Measurements from ENCODE around the gene MYOC.
"Not testable (repeated sequence)": the region's sequence is repeated elsewhere in the genome, so short reads cannot be mapped to it uniquely, and the experiment has no call there.

The MYOC gene

DNA sequence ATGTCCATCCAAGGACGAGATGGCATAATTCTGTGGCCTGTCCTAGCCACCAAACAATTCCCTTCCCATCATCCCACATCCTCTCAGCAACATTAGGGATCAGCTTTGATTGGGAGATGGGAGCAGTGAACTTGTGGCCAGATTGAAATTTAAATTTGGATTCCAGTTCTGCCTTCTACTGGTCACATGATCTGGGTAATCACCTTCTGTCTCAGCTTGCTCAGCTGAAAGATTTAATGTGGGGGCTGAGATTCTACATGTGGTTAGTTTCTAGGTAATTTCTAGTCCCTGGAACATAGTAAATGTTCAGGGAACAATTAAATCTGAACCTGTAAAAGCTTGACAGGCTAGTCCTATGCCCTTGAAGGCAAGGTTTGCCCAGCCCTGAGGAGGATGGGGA lies 27.3 kb downstream of the MYOC start:
- no peaks in the 10 kb centered on the region for H3K4me1 ChIP-seq (ENCODE audit: control insufficient read depth in 1 of 2, insufficient read depth in 2 of 2, low read length in 2 of 2)
- no peak overlapping the region for H3K4me3 ChIP-seq (ENCODE audit: low read depth in 1 of 2, low read length in 2 of 2)
- no peaks in the 10 kb centered on the region for H3K9me3 ChIP-seq (ENCODE audit: control insufficient read depth in 1 of 2, low read length in 2 of 2)
- H3K27ac ChIP-seq (ENCODE audit: low read length) = no peak overlapping the region
- no peaks in the 10 kb centered on the region for H3K27me3 ChIP-seq (ENCODE audit: low read depth, low read length)
- no peaks in the 10 kb centered on the region for H3K36me3 ChIP-seq (ENCODE audit: control insufficient read depth in 1 of 2, insufficient read depth in 2 of 2, low read length in 2 of 2)

DNA sequence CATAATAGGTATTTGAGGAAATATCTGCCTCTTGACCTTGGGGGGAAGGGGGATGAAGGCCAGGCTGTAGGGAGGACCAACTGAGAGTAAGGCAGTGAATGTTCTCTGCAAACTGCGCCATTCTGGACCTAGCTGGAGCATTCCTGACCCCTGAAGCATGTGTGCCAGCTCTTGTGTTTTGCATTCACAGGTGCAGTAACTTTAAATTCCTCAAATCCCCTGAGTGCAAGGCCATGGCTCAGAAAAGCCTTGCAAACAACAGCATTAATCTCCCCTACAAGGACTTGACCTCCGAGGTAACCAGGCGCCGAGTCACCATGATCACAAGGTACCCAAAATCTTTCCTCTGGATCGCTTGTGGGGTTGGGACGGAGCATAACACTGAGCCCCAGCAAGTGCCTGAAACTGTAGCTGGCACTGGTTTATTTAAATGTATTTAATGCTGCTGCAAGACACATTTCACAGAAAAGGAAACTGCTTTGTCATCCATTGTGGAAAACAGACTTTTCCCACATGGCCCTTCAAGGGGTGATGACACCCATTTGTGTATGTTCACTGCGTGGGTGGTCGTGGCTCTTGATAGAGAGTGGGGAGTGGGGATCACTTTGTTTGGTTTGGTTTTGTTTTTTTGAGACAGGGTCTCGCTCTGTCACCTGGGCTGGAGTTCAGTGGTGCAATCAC lies 28.7 kb downstream of the MYOC start:
- Histone ChIP-seq H3K36me3 (ENCODE audit: control insufficient read depth in 1 of 2, insufficient read depth in 2 of 2, low read length in 2 of 2) (no peaks in the 10 kb centered on the region), H3K4me1 (ENCODE audit: control insufficient read depth in 1 of 2, insufficient read depth in 2 of 2, low read length in 2 of 2) (no peaks in the 10 kb centered on the region), H3K9me3 (ENCODE audit: control insufficient read depth in 1 of 2, low read length in 2 of 2) (no peaks in the 10 kb centered on the region), H3K27me3 (ENCODE audit: low read depth, low read length) (no peaks in the 10 kb centered on the region), H3K27ac (ENCODE audit: low read length) (no peak overlapping the region), H3K4me3 (ENCODE audit: low read depth in 1 of 2, low read length in 2 of 2) (no peak overlapping the region)

DNA sequence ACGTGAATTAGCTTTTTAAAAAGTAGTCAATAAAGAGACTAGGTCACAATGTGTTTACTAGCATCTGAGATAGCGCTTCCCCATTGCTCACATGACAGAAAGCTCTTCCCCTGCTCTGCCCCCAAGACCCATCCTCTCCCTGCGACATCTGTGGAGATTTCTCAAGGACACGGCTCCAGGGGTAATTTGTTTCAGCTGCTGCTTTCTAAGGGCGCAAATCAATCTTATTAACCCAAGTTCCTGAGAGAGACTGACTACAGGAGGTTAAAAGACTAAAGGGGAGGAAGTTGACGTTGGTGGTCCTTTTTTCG lies 30.4 kb downstream of the MYOC start, which contains the start of gene MYOCOS:
TSS of gene MYOCOS (plus strand) at position 92 of the 311 bp plus-strand sequence. CDS start 1,641 bp downstream, outside the sequence.
- H3K27me3 ChIP-seq (ENCODE audit: low read depth, low read length) = no peaks in the 10 kb centered on the region
- H3K4me3 ChIP-seq (ENCODE audit: low read depth in 1 of 2, low read length in 2 of 2) = no peak within 1 kb of the TSS
- H3K4me1 ChIP-seq (ENCODE audit: control insufficient read depth in 1 of 2, insufficient read depth in 2 of 2, low read length in 2 of 2) = no peaks in the 10 kb centered on the region
- H3K27ac ChIP-seq (ENCODE audit: low read length) = no peak within 1 kb of the TSS
- no peaks in the 10 kb centered on the region for H3K9me3 ChIP-seq (ENCODE audit: control insufficient read depth in 1 of 2, low read length in 2 of 2)
- no peaks in the 10 kb centered on the region for H3K36me3 ChIP-seq (ENCODE audit: control insufficient read depth in 1 of 2, insufficient read depth in 2 of 2, low read length in 2 of 2)

DNA sequence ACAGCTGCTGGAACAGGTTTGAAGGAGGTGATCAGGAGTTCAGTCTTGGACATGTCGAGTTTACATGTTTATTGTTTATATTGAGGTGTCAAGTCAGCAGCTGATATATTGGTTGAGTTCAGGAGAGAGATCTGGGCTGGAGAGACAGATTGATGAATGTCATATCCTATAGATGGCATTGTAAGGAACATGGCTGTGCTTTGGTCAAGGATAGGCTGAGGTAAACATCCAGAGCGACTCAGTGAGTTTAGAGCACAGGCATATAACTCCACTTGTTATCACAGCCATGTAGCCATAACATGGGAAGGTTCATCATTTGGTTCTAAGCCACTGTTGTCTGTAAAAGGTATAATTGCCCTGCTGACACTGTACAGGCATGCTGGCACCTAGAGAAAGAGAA lies 35.9 kb downstream of the MYOC start:
- Histone ChIP-seq H3K4me3 (ENCODE audit: low read depth in 1 of 2, low read length in 2 of 2) (no peak overlapping the region), H3K27ac (ENCODE audit: low read length) (no peak overlapping the region), H3K9me3 (ENCODE audit: control insufficient read depth in 1 of 2, low read length in 2 of 2) (no peaks in the 10 kb centered on the region), H3K36me3 (ENCODE audit: control insufficient read depth in 1 of 2, insufficient read depth in 2 of 2, low read length in 2 of 2) (no peaks in the 10 kb centered on the region), H3K27me3 (ENCODE audit: low read depth, low read length) (no peaks in the 10 kb centered on the region), H3K4me1 (ENCODE audit: control insufficient read depth in 1 of 2, insufficient read depth in 2 of 2, low read length in 2 of 2) (no peaks in the 10 kb centered on the region)

DNA sequence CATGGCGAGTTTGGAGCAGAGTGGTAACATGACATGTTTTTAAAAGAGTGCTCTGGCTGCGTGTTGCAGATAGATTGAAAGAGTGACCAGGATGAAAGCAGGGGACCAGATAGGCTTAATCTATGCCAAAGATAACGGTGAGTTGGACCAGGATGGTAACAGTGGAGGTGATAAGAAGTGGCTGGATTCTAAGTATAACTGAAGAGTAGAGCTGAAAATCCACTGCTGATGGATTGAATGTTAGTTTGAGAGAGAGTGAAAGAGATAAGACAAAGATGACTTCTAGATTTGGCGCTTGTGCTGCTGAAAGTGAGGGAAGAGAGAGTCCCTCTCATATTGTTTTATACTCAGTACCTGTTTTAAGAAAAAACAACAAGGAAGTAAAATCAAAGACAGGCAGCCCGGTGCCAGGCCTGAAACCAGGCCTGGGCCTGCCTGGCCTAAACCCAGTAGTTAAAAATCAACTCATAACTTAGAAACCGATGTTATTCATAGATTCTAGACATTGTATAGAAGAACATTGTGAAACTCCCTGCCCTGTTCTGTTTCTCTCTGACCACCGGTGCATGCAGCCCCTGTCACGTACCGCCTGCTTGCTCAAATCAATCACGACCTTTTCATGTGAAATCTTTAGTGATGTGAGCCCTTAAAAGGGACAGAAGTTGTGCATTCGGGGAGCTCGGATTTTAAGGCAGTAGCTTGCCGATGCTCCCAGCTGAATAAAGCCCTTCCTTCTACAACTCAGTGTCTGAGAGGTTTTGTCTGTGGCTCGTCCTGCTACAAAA lies 37.2 kb downstream of the MYOC start:
- H3K4me1 ChIP-seq (ENCODE audit: control insufficient read depth in 1 of 2, insufficient read depth in 2 of 2, low read length in 2 of 2); H3K4me3 ChIP-seq (ENCODE audit: low read depth in 1 of 2, low read length in 2 of 2); H3K27me3 ChIP-seq (ENCODE audit: low read depth, low read length); H3K9me3 ChIP-seq (ENCODE audit: control insufficient read depth in 1 of 2, low read length in 2 of 2); H3K27ac ChIP-seq (ENCODE audit: low read length); H3K36me3 ChIP-seq (ENCODE audit: control insufficient read depth in 1 of 2, insufficient read depth in 2 of 2, low read length in 2 of 2): not testable (repeated sequence)

DNA sequence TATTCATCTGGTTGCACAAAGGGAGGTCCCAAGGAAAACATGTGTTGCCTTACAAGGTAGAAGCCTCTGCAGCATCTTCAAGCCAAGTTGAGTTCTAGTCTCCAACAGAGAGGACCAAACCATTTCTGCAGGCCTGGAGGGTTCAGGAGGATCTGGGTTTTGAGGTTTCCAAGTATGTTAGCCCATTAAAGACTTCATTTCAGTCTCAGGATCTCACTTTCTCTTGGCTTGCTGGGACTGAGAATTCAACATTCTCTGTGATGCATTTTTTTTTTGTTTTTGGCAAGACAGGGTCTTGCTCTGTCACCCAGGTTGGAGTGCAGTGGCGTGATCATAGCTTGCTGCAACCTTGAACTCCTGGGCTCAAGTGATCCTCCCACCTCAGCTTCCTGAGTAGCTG lies 39.2 kb downstream of the MYOC start:
- Histone ChIP-seq H3K36me3 (ENCODE audit: control insufficient read depth in 1 of 2, insufficient read depth in 2 of 2, low read length in 2 of 2) (no peaks in the 10 kb centered on the region), H3K9me3 (ENCODE audit: control insufficient read depth in 1 of 2, low read length in 2 of 2) (no peaks in the 10 kb centered on the region), H3K4me1 (ENCODE audit: control insufficient read depth in 1 of 2, insufficient read depth in 2 of 2, low read length in 2 of 2) (no peaks in the 10 kb centered on the region), H3K27me3 (ENCODE audit: low read depth, low read length) (no peaks in the 10 kb centered on the region), H3K4me3 (ENCODE audit: low read depth in 1 of 2, low read length in 2 of 2) (no peak overlapping the region), H3K27ac (ENCODE audit: low read length) (no peak overlapping the region)

DNA sequence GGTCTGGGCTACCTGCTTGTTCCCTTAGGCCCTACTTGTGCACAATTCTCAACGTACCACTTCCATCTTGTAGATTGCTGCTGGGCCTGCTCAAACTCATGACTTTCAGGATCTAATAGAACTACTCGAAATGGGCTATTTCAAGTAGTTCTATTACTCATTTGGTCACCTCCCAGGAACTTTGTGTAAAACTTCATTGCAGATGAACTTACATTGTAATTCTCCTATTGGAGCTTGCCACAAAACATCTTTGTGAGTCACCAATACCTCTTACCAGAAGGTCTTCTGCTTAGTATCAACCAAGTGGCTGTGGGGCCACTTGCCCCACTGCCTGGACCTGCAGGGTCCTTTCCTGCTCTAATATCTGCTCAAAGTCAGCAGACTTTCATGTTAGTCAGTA lies 41.2 kb downstream of the MYOC start:
- Histone ChIP-seq H3K27ac (ENCODE audit: low read length) (no peak overlapping the region), H3K4me3 (ENCODE audit: low read depth in 1 of 2, low read length in 2 of 2) (no peak overlapping the region), H3K36me3 (ENCODE audit: control insufficient read depth in 1 of 2, insufficient read depth in 2 of 2, low read length in 2 of 2) (no peaks in the 10 kb centered on the region), H3K9me3 (ENCODE audit: control insufficient read depth in 1 of 2, low read length in 2 of 2) (no peaks in the 10 kb centered on the region), H3K27me3 (ENCODE audit: low read depth, low read length) (no peaks in the 10 kb centered on the region), H3K4me1 (ENCODE audit: control insufficient read depth in 1 of 2, insufficient read depth in 2 of 2, low read length in 2 of 2) (no peaks in the 10 kb centered on the region)

DNA sequence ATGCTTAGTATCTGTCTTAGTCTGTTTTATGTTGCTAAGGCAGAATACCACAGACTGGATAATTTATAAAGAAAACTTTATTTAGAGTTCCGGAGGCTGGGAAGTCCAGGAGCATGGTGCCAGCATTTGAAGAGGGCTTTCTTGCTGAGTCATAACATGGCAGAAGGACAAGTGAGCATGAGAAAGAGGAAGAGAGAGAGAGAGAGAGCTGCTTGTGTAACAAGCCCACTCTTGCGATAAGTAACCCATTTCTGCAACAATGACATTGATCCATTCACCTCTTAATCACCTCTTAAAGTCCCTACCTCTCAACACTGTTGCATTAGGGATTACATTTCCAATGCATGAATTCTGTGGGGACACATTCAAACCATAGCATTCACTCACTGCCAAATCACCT lies 42.1 kb downstream of the MYOC start:
- Histone ChIP-seq H3K9me3 (ENCODE audit: control insufficient read depth in 1 of 2, low read length in 2 of 2) (no peaks in the 10 kb centered on the region), H3K36me3 (ENCODE audit: control insufficient read depth in 1 of 2, insufficient read depth in 2 of 2, low read length in 2 of 2) (no peaks in the 10 kb centered on the region), H3K27me3 (ENCODE audit: low read depth, low read length) (no peaks in the 10 kb centered on the region), H3K4me3 (ENCODE audit: low read depth in 1 of 2, low read length in 2 of 2) (no peak overlapping the region), H3K27ac (ENCODE audit: low read length) (no peak overlapping the region), H3K4me1 (ENCODE audit: control insufficient read depth in 1 of 2, insufficient read depth in 2 of 2, low read length in 2 of 2) (no peaks in the 10 kb centered on the region)

DNA sequence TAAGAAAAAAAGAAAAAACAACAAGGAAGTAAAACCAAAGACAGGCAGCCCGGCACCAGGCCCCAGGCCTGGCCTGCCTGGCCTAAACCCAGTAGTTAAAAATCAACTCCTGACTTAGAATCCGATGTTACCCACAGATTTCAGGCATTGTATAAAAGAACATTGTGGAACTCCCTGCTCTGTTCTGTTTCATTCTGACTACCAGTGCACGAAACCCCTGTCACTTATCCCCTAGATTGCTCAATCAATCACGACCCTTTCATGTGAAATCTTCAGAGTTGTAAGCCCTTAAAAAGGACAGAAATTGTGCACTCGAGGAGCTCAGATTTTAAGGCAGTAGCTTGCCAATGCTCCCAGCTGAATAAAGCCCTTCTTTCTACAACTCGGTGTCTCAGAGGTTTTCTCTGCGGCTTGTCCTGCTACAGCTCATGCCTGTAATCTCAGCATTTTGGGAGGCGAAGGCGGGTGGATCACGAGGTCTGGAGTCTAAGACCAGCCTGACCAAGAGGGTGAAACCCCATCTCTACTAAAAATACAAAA lies 46.0 kb downstream of the MYOC start:
- Histone ChIP-seq H3K9me3 (ENCODE audit: control insufficient read depth in 1 of 2, low read length in 2 of 2) (no peaks in the 10 kb centered on the region), H3K27ac (ENCODE audit: low read length) (no peak overlapping the region)

DNA sequence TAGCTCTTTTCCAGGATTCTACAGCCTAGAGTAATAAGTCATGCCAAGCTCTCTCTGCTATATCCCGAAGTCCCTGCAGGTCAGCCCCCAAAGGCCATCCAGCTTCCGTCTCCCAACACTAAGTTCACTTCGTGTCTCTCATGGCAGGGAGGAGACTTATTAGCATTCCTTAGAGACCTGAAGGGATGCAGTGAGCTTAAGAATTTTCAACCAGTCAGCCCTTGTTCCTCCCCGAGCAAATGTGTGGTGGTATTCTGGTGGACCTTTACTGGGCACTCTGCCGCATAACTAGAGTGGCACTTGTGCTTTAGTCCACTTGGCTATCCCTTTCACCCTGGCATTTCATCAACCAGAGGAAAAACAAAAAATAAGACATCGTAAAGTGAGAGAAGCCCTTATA lies 49.4 kb downstream of the MYOC start:
- not testable (repeated sequence) for H3K27me3 ChIP-seq (ENCODE audit: low read depth, low read length); H3K4me1 ChIP-seq (ENCODE audit: control insufficient read depth in 1 of 2, insufficient read depth in 2 of 2, low read length in 2 of 2); H3K4me3 ChIP-seq (ENCODE audit: low read depth in 1 of 2, low read length in 2 of 2); H3K9me3 ChIP-seq (ENCODE audit: control insufficient read depth in 1 of 2, low read length in 2 of 2); H3K36me3 ChIP-seq (ENCODE audit: control insufficient read depth in 1 of 2, insufficient read depth in 2 of 2, low read length in 2 of 2); H3K27ac ChIP-seq (ENCODE audit: low read length)

More for the DNA sequence above, 46.0 kb downstream of the MYOC start:
- Histone ChIP-seq H3K27me3 (ENCODE audit: low read depth, low read length) (no peaks in the 10 kb centered on the region), H3K36me3 (ENCODE audit: control insufficient read depth in 1 of 2, insufficient read depth in 2 of 2, low read length in 2 of 2) (no peaks in the 10 kb centered on the region), H3K4me1 (ENCODE audit: control insufficient read depth in 1 of 2, insufficient read depth in 2 of 2, low read length in 2 of 2) (no peaks in the 10 kb centered on the region), H3K4me3 (ENCODE audit: low read depth in 1 of 2, low read length in 2 of 2) (no peak overlapping the region)

DNA sequence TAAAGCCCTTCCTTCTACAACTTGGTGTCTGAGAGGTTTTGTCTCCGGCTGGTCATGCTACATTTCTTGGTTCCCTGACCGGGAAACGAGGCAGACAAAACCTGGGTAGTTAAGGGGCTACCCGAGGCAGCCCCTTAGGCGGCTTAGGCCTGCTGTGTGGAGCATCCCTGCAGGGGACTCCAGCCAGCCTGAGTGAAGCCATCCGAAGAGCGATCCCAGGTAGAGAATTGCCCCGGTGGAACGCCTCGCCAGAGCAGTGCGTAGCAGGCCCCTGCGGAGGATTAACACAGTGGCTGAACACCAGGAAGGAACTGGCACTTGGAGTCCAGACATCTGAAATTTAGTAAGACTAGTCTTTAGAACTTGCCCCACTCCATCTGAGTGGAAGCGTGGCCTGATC lies 51.6 kb downstream of the MYOC start:
- Histone ChIP-seq H3K27ac (ENCODE audit: low read length) (no peak overlapping the region), H3K27me3 (ENCODE audit: low read depth, low read length) (no peaks in the 10 kb centered on the region), H3K4me1 (ENCODE audit: control insufficient read depth in 1 of 2, insufficient read depth in 2 of 2, low read length in 2 of 2) (no peaks in the 10 kb centered on the region), H3K4me3 (ENCODE audit: low read depth in 1 of 2, low read length in 2 of 2) (no peak overlapping the region), H3K9me3 (ENCODE audit: control insufficient read depth in 1 of 2, low read length in 2 of 2) (no peaks in the 10 kb centered on the region), H3K36me3 (ENCODE audit: control insufficient read depth in 1 of 2, insufficient read depth in 2 of 2, low read length in 2 of 2) (no peaks in the 10 kb centered on the region)
